Measurements from ENCODE around the gene IGSF1. TPM values are rescaled to one million over a fixed set of nuclear protein-coding genes. Genes with fewer than 3 reads are reported as not detected.

The IGSF1 gene
- total RNA-seq, 1 experiment from 2014 or later: 0.08 TPM

- Histone ChIP-seq H3K4me1 (ENCODE audit: control insufficient read depth, insufficient read depth, low read length) (no peaks in the 10 kb centered on the region), H3K27ac (ENCODE audit: low read length) (no peak overlapping the region), H3K36me3 (ENCODE audit: control insufficient read depth, insufficient read depth, low read length) (no peaks in the 10 kb centered on the region), H3K4me3 (ENCODE audit: low read depth in 2 of 2, low read length in 2 of 2) (no peak overlapping the region), H3K9me3 (ENCODE audit: control insufficient read depth, insufficient read depth, low read depth, low read length) (no peaks in the 10 kb centered on the region), H3K27me3 (ENCODE audit: control insufficient read depth, insufficient read depth, low read length) (peaks cover 3% of the 10 kb centered on the region; the same call in 1 of the 2 replicates)
- ChIA-PET POLR2A (no interaction called here), CTCF (no interaction called here)
- in situ Hi-C loops (cut with HindIII; ENCODE audit: low pct_unique_long_range_greater_than_20kb, low sequenced_read_pairs) (no loop called here), intact Hi-C loops (cut with micrococcal nuclease; ENCODE audit: unreplicated experiment) (no loop called here)
- no TSS peak for BruUV-seq (replicated peaks)
- DNase-seq (ENCODE audit: low read depth, low spot score) (no peak), ATAC-seq (no peak)
- TF ChIP-seq POLR2AphosphoS5 (IDR thresholded peaks at IDR 0.05; ENCODE audit: low read depth, low read length): no peak
- no peak for TF ChIP-seq SIN3A (IDR thresholded peaks at IDR 0.05; ENCODE audit: borderline replicate concordance, insufficient read depth, low read depth, low read length)
- TF ChIP-seq REST (IDR thresholded peaks at IDR 0.05; ENCODE audit: insufficient read depth in 1 of 2, low read depth in 2 of 2, low read length in 1 of 2): no peak
- no peak for TF ChIP-seq CTCF (IDR thresholded peaks at IDR 0.05)
- no peak for TF ChIP-seq TCF7L2 (IDR thresholded peaks at IDR 0.05; ENCODE audit: low read depth, low read length)
These were observed 9.9 kb downstream of the IGSF1 start for GRCh38 chrX:131279197-131279596.

- Histone ChIP-seq H3K9me3 (ENCODE audit: control insufficient read depth, insufficient read depth, low read depth, low read length) (no peaks in the 10 kb centered on the region), H3K27me3 (ENCODE audit: control insufficient read depth, insufficient read depth, low read length) (peaks cover 3% of the 10 kb centered on the region; the same call in 1 of the 2 replicates), H3K36me3 (ENCODE audit: control insufficient read depth, insufficient read depth, low read length) (no peaks in the 10 kb centered on the region), H3K4me1 (ENCODE audit: control insufficient read depth, insufficient read depth, low read length) (no peaks in the 10 kb centered on the region), H3K27ac (ENCODE audit: low read length) (no peak overlapping the region), H3K4me3 (ENCODE audit: low read depth in 2 of 2, low read length in 2 of 2) (no peak overlapping the region)
- in situ Hi-C loops (cut with HindIII; ENCODE audit: low pct_unique_long_range_greater_than_20kb, low sequenced_read_pairs) (no loop called here), intact Hi-C loops (cut with micrococcal nuclease; ENCODE audit: unreplicated experiment) (no loop called here)
- ATAC-seq: no peak
- CTCF ChIA-PET: no interaction called here
- BruUV-seq (replicated peaks): no TSS peak
- no peak for DNase-seq (ENCODE audit: low read depth, low spot score)
- TF ChIP-seq POLR2AphosphoS5 (IDR thresholded peaks at IDR 0.05; ENCODE audit: low read depth, low read length): no peak
- TF ChIP-seq REST (IDR thresholded peaks at IDR 0.05; ENCODE audit: insufficient read depth in 1 of 2, low read depth in 2 of 2, low read length in 1 of 2): no peak
- no peak for TF ChIP-seq SIN3A (IDR thresholded peaks at IDR 0.05; ENCODE audit: borderline replicate concordance, insufficient read depth, low read depth, low read length)
- no peak for TF ChIP-seq CTCF (IDR thresholded peaks at IDR 0.05)
- TF ChIP-seq TCF7L2 (IDR thresholded peaks at IDR 0.05; ENCODE audit: low read depth, low read length): no peak
- POLR2A ChIA-PET: interaction anchor here (0.6 kb wide), 1 partner anchor 139 kb away, joined by 5 read pairs; no protein-coding TSS in a partner anchor
These were observed 11.5 kb downstream of the IGSF1 start for GRCh38 chrX:131277543-131278136.

Data from Panc1 (cell line).